Measurements from ENCODE around the gene AP2A2. TPM values are rescaled to one million over a fixed set of nuclear protein-coding genes. Genes with fewer than 3 reads are reported as not detected.

The AP2A2 gene
- total RNA-seq, 1 experiment from 2014 or later: 123 TPM

DNA sequence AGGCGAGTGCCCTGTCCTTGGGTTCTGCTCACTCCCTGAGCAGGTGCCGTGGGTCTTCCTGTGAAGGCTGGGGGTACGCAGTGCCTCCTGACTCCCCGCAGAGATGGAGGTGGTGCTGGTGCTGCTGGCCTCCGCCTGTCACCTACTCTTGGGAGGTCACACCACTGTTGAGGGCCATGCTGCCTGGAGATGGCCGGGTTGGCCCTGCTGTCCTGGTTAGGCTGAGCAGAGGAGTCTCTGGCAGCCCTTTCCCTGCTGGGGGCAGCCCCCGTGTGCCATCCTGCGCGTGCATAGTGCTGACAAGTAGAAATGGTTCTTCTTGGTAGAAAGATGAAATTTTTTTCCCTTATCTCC, 61.3 kb downstream of the AP2A2 start:
- H3K27me3 ChIP-seq (ENCODE audit: control insufficient read depth, insufficient read depth, low read length): no peaks in the 10 kb centered on the region
- no peak for DNase-seq (ENCODE audit: low read depth, low spot score)
- POLR2A ChIA-PET: no interaction called here
- CTCF ChIA-PET: no interaction called here
- peaks cover 19% of the 10 kb centered on the region; the same call in 1 of the 2 replicates for H3K36me3 ChIP-seq (ENCODE audit: control insufficient read depth, insufficient read depth, low read length)
- H3K4me1 ChIP-seq (ENCODE audit: control insufficient read depth, insufficient read depth, low read length): no peaks in the 10 kb centered on the region
- ATAC-seq: no peak
- TF ChIP-seq TCF7L2 (IDR thresholded peaks at IDR 0.05; ENCODE audit: low read depth, low read length): no peak
- TF ChIP-seq, protein P1, sequence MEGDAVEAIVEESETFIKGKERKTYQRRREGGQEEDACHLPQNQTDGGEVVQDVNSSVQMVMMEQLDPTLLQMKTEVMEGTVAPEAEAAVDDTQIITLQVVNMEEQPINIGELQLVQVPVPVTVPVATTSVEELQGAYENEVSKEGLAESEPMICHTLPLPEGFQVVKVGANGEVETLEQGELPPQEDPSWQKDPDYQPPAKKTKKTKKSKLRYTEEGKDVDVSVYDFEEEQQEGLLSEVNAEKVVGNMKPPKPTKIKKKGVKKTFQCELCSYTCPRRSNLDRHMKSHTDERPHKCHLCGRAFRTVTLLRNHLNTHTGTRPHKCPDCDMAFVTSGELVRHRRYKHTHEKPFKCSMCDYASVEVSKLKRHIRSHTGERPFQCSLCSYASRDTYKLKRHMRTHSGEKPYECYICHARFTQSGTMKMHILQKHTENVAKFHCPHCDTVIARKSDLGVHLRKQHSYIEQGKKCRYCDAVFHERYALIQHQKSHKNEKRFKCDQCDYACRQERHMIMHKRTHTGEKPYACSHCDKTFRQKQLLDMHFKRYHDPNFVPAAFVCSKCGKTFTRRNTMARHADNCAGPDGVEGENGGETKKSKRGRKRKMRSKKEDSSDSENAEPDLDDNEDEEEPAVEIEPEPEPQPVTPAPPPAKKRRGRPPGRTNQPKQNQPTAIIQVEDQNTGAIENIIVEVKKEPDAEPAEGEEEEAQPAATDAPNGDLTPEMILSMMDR (IDR thresholded peaks at IDR 0.05): no peak
- TF ChIP-seq, protein P2, sequence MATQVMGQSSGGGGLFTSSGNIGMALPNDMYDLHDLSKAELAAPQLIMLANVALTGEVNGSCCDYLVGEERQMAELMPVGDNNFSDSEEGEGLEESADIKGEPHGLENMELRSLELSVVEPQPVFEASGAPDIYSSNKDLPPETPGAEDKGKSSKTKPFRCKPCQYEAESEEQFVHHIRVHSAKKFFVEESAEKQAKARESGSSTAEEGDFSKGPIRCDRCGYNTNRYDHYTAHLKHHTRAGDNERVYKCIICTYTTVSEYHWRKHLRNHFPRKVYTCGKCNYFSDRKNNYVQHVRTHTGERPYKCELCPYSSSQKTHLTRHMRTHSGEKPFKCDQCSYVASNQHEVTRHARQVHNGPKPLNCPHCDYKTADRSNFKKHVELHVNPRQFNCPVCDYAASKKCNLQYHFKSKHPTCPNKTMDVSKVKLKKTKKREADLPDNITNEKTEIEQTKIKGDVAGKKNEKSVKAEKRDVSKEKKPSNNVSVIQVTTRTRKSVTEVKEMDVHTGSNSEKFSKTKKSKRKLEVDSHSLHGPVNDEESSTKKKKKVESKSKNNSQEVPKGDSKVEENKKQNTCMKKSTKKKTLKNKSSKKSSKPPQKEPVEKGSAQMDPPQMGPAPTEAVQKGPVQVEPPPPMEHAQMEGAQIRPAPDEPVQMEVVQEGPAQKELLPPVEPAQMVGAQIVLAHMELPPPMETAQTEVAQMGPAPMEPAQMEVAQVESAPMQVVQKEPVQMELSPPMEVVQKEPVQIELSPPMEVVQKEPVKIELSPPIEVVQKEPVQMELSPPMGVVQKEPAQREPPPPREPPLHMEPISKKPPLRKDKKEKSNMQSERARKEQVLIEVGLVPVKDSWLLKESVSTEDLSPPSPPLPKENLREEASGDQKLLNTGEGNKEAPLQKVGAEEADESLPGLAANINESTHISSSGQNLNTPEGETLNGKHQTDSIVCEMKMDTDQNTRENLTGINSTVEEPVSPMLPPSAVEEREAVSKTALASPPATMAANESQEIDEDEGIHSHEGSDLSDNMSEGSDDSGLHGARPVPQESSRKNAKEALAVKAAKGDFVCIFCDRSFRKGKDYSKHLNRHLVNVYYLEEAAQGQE (IDR thresholded peaks at IDR 0.05; ENCODE audit: insufficient read depth in 1 of 2, low read depth in 2 of 2, low read length in 1 of 2): no peak
- TF ChIP-seq SIN3A (IDR thresholded peaks at IDR 0.05; ENCODE audit: borderline replicate concordance, insufficient read depth, low read depth, low read length): no peak
- TF ChIP-seq POLR2AphosphoS5 (IDR thresholded peaks at IDR 0.05; ENCODE audit: low read depth, low read length): no peak
- in situ Hi-C loops (cut with HindIII; ENCODE audit: low pct_unique_long_range_greater_than_20kb, low sequenced_read_pairs) (no loop called here), intact Hi-C loops (cut with micrococcal nuclease; ENCODE audit: unreplicated experiment) (no loop called here)
- no peak overlapping the region for H3K4me3 ChIP-seq (ENCODE audit: low read depth in 2 of 2, low read length in 2 of 2)
- H3K27ac ChIP-seq (ENCODE audit: low read length): no peak overlapping the region
- no TSS peak for BruUV-seq (replicated peaks)
- H3K9me3 ChIP-seq (ENCODE audit: control insufficient read depth, insufficient read depth, low read depth, low read length): no peaks in the 10 kb centered on the region

DNA sequence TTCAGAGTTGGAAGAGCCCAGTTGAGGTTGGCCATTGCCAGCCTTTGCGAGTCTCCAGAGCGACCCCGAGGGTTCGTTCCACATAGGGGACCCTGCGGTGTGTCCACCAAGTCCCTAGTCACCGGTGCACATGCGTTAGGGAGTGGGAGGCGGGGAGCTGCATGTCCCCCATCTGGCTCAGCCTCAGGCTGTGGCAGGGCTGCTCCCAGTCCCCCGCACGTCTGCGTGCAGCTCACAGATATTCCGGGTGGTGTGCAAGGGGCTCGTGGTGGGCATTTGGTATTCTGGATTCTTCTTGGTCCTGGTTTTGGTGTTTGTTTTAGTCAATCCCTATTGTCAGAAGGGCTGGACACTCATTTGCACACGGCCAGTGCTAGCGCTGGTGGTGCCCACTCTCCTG, 62.0 kb downstream of the AP2A2 start:
- POLR2A ChIA-PET: no interaction called here
- peaks cover 19% of the 10 kb centered on the region; the same call in 1 of the 2 replicates for H3K36me3 ChIP-seq (ENCODE audit: control insufficient read depth, insufficient read depth, low read length)
- no TSS peak for BruUV-seq (replicated peaks)

More for the DNA sequence above, 62.0 kb downstream of the AP2A2 start:
- CTCF ChIA-PET: no interaction called here
- intact Hi-C loops (cut with micrococcal nuclease; ENCODE audit: unreplicated experiment): no loop called here
- ATAC-seq: no peak
- Histone ChIP-seq H3K4me1 (ENCODE audit: control insufficient read depth, insufficient read depth, low read length) (no peaks in the 10 kb centered on the region), H3K27me3 (ENCODE audit: control insufficient read depth, insufficient read depth, low read length) (no peaks in the 10 kb centered on the region), H3K4me3 (ENCODE audit: low read depth in 2 of 2, low read length in 2 of 2) (no peak overlapping the region), H3K27ac (ENCODE audit: low read length) (no peak overlapping the region), H3K9me3 (ENCODE audit: control insufficient read depth, insufficient read depth, low read depth, low read length) (no peaks in the 10 kb centered on the region)
- no peak for DNase-seq (ENCODE audit: low read depth, low spot score)
- in situ Hi-C loops (cut with HindIII; ENCODE audit: low pct_unique_long_range_greater_than_20kb, low sequenced_read_pairs): no loop called here
- TF ChIP-seq POLR2AphosphoS5 (IDR thresholded peaks at IDR 0.05; ENCODE audit: low read depth, low read length): no peak
- TF ChIP-seq, protein P2 (IDR thresholded peaks at IDR 0.05; ENCODE audit: insufficient read depth in 1 of 2, low read depth in 2 of 2, low read length in 1 of 2): no peak
- TF ChIP-seq SIN3A (IDR thresholded peaks at IDR 0.05; ENCODE audit: borderline replicate concordance, insufficient read depth, low read depth, low read length): no peak
- TF ChIP-seq, protein P1 (IDR thresholded peaks at IDR 0.05): no peak
- no peak for TF ChIP-seq TCF7L2 (IDR thresholded peaks at IDR 0.05; ENCODE audit: low read depth, low read length)
